SHP77 (cell line): ENCODE data around the gene WWOX.

Experiments
- DNase-seq, 2 experiments: peaks; one replicate each; lab custom pipeline; 2025; lab: John Stamatoyannopoulos, UW

Gene WWOX

DNA sequence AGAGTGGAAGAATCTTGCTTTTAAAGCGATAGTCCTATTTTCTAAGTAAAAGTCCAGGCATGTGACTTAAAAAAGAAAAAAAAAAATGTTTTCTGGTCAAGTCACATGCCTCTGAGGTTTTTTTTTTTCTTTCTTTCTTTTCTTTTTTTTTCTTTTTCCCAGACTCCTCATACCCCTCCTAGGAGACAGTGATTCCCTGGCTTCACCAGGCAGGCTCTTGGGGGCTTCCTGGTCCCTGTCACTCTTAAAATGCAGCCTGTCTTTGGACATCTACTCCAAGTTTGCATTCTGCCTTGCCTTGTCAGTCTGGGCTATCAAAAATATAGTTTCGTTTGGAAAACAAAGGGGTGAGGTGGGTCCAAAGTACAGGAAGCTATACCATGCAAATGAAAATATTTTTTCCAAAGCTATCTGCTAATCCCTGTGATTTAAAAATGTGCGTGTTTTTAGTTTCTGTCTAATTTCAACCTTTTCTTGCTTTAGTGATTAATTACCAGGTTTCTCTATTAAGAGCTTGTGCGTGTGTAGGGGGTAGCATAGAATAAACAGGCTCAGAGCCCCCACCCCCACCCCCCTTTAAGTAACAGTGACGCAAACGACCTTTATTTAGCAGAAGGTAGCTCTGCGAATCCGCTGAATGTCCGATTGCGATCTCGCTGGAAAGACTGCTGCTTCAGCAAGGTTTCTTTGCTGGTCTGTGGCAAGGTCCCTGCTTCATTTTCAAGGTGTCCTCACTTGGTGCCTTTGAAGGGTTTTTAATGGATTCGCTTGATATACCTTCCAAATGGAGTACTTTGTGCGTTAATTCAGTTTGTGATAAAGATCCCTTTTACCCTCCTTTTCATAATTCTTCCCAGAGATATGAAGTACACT is 510.2 kb downstream of the WWOX start:
- no peak for DNase-seq

DNA sequence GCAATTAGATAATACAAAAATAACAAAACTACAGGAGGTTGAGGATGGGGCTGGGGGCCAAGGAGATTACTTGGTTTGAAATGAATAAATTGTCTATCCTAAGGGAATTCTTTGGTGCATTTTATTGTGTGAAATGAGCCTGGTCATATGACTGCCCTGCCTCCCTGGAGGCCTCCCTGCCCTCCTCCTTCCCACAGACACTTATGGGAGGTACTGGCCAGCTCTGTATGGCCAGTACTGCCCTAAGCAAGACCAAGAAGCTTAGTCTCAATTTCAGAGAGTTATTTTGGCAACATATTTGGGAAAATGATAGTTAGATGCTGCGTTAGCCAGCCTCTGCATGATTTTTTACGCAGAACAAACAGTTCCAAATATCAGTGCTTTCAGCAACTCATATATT is 511.9 kb downstream of the WWOX start:
- DNase-seq, result no peak

GRCh38 chr16:78619811-78620210 is 520.4 kb downstream of the WWOX start:
- DNase-seq, result no peak

- no peak for DNase-seq
These were observed 520.8 kb downstream of the WWOX start for GRCh38 chr16:78620291-78620690.

- DNase-seq, result no peak
These were observed 524.3 kb downstream of the WWOX start for GRCh38 chr16:78623796-78624195.

DNA sequence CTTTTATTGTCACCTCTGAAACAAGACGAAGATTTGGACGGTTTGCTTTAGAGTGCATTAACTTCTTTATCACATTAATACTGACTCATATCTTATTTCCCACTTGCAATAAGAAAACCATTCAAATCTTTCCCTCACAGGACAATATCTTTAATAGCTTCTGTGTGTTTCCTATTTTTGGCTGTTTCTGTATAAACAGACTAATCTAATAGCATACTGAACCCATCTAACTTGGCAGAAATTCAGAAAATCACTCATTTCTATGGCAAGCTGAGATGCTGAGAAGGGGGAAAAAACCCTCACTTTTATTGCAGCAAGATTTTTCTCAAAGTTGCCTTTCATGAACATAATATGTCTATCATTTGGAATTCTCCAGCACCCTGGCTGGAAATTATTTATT is 524.9 kb downstream of the WWOX start:
- no peak for DNase-seq

DNA sequence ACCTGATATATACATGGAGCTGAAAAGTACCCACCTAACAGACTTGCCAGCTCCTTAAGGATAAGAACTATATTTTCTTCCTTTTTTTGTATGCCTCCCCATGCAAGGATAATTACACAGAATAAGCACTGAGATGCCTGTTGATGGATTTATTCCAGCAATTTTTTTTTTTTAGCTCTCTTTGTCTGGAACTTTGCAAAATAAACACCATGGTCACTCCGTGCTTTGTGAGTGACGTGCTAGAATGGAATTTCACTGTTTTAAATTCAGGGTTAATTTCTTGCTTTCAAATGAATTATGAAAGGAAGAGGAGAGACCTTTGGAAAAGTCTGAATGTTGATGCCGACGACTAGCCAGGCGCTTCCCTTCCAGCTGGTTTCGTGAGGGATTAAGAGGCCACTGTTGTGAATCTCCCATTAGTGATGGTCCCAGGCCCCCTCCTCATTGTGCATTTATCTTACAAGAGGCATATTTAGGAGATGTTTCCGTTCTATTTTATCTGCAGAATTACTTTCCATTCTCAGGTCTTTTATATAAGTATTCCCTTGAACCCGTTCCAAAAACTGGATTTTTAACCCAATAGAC is 529.1 kb downstream of the WWOX start:
- DNase-seq, result no peak

DNA sequence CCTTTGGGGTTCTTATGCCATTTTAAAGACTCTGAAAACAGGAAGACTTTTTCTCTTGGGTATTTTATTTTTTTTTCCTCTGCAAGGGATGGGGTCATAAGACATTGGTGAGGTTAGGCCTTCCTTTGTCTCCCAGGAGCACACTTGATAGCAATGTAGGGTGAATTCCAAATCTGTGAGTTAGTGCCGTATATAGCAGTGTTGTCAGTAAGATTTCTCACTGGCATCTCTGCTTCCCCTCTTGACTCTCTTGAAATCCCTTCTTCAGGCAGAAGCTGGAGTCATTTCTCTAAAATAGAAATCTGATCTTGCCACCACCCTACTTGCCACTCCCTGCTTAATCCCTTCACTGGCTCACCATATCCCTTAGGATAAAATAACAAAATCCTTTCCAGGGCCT is 529.7 kb downstream of the WWOX start:
- DNase-seq, result no peak

- DNase-seq, result no peak
These were observed 530.6 kb downstream of the WWOX start for GRCh38 chr16:78630102-78630501.

DNA sequence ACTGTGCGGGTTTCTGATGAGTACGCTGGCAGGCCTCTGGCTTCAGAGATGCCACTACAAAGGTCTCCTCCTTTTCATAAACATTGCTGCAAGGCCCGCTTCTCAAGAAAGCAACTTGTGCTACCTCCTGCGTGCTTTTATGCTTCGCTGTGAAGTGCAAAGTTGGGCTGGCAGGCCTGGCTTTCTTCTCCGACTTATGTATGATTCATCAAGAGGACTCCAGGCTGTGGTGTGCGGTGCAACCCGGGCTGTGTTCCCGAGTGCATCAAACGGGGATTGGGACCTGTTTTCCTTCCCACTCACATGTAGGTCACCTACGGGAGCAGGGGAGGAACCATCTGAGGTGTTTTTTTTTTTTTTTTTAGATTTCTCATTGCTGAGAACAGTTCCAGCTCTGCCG is 534.1 kb downstream of the WWOX start:
- no peak for DNase-seq

DNA sequence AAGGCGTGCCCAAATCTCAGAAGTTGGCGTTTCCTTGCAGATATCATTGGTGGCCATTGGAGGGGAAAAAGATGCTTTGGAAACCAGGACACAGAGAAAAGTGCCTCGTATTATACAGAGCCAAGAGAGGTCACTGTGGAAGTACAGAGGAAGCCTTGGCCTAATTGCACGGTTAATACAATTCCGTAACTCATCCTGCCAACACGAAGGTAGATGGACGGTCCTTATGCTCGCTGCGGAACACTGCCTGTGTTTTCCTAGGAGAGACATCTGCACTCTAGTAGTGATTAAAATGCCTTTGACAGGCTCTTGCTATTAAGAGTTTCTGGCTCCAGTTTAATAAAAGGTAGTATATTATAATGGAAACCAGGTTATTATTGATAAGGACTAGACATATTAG is 536.4 kb downstream of the WWOX start:
- DNase-seq, result no peak

GRCh38 chr16:78638371-78638770 is 538.9 kb downstream of the WWOX start:
- no peak for DNase-seq

GRCh38 chr16:78639775-78640174 is 540.3 kb downstream of the WWOX start:
- no peak for DNase-seq

DNA sequence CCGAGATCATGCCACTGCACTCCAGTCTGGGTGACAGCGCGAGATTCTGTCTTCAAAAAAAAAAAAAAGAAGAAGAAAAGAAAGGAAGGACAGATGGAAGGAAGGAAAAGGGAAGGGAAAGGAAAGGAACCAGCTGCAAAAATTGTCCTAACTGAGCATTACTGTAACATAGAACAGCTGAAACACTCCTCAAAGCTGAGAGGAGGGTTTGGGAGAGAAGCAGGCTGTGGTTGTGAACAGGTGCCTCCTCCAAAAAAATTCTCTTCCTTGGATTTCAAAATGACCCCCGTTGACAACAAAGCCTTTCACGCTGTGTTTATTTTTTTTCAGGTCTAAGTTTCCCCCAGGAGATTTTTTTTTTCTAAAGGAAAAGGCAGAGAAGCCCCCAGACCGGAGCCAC is 541.4 kb downstream of the WWOX start:
- no peak for DNase-seq

DNA sequence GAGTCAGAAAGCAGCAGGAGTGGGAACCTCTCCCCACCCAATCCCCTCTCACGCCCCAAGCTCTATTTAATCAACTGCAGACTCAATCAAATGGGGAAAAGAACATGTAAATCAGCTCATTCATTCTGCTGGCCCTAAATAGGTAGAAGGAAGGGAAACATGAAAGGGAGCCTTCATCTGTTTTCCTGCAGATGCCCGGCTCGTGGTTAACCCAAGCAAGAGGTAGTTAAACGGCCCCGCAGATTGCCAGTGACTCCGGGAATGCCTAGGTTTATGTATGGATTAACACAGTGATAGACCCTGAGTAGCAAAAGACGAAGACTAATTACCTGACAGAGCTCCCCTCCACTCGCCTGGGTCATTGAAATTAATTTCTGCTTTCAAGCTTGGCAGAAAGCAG is 542.0 kb downstream of the WWOX start:
- DNase-seq, result no peak

GRCh38 chr16:78642621-78643285 is 543.3 kb downstream of the WWOX start:
- no peak for DNase-seq

- no peak for DNase-seq
These were observed 546.2 kb downstream of the WWOX start for GRCh38 chr16:78645657-78646056.

GRCh38 chr16:78647019-78647418 is 547.6 kb downstream of the WWOX start:
- no peak for DNase-seq

DNA sequence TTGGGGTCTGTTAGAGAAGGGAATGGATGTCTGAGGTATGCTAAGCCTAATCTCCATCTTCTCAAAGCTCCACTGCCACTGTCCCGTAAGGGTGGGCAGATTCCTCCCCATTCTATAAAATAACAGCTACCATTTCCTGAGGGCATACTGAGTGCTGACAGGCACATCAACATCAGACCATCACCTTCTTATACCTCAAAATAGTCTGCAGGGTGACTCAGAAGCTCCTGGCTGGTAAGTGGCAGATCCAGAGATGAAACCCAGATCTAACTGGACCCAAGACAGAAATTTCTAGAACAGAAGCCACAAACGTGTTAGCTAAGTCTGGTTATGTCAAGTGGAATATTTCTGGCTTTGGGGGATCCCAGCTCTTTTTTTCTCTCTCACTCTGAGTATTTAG is 548.0 kb downstream of the WWOX start:
- no peak for DNase-seq

GRCh38 chr16:78648517-78648916 is 549.1 kb downstream of the WWOX start:
- no peak for DNase-seq

- no peak for DNase-seq
These were observed 551.1 kb downstream of the WWOX start for GRCh38 chr16:78650339-78651074.

DNA sequence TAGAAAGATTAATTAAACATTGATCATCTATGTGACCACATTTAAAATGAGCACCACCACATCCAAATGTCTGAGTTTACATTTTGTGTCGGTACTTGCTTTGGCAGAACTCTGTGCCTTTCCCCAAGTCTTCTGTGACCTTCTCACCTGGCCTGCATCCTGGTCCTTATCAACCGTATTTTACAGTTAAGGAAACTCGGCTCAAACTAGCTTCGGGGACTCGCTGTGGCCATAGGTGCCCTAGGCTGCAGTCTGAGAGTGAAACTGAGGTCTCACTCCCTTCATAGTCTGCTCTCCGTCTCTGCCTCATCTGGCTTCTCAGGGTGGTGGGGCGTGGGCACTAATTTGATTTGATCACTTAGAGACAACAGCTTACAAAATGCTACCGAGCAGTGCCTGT is 555.5 kb downstream of the WWOX start:
- DNase-seq, result no peak
